Osteocyte (in vitro differentiated cells): ENCODE data around the gene IFI16. TPM values are rescaled to one million over a fixed set of nuclear protein-coding genes. Genes with fewer than 3 reads are reported as not detected.

Experiments
- DNase-seq: peaks from one replicate; pipeline ENCODE4 v3.0.0; 2021; ENCODE audit warnings: mixed read lengths; ENCODE audit not compliant: unreplicated experiment; ENCODE audit errors: extremely low spot score
- H3K27ac Mint-ChIP-seq: one replicate; pipeline ENCODE4 v1.8.0; 2021; ENCODE audit warnings: mild to moderate bottlenecking, mixed read lengths; ENCODE audit not compliant: unreplicated experiment
- H3K27me3 Mint-ChIP-seq: one replicate; pipeline ENCODE4 v1.8.0; 2021; ENCODE audit warnings: mixed read lengths; ENCODE audit not compliant: unreplicated experiment
- H3K36me3 Mint-ChIP-seq: one replicate; pipeline ENCODE4 v1.8.0; 2021; ENCODE audit warnings: mixed read lengths; ENCODE audit not compliant: unreplicated experiment
- H3K4me1 Mint-ChIP-seq: one replicate; pipeline ENCODE4 v1.8.0; 2021; ENCODE audit warnings: mixed read lengths; ENCODE audit not compliant: unreplicated experiment
- H3K4me3 Mint-ChIP-seq: one replicate; pipeline ENCODE4 v1.8.0; 2021; ENCODE audit warnings: mild to moderate bottlenecking, moderate library complexity, mixed read lengths; ENCODE audit not compliant: unreplicated experiment
- H3K9me3 Mint-ChIP-seq: one replicate; pipeline ENCODE4 v1.8.0; 2021; ENCODE audit warnings: mixed read lengths; ENCODE audit not compliant: unreplicated experiment
- total RNA-seq: library from RNA; stranded (reverse); gene quantifications from 2 replicates; pipeline ENCODE4 v1.2.1, GENCODE V29; 2021
- TF ChIP-seq, protein P1 (sequence below): fragments of 200-600 bp; sonication (generic); IDR thresholded peaks from 2 replicates; pipeline ENCODE4 v1.5.0; 2021; ENCODE audit warnings: antibody characterized with exemption, mild to moderate bottlenecking, moderate library complexity

The IFI16 gene
- total RNA-seq, 1 donor from 2014 or later = 62.4 TPM

DNA sequence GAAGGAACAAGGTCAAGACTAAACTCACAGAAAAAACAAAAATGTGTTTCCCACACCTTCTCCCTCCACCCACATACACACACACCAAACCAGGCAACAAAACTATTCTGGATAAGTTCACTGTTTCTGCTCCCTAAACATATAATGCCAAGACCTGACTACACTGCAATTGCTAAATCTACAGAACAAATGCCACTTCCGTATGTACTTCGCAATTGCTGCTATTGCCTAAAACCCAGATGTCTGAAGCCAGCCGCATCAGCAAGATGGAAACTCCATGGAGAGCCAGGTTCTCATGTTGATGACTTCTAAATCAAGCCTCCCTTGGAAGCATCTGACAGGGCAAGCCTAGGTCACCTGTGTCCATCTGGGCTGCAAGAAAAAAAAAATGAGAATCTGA, 75.2 kb downstream of the IFI16 start:
- H3K9me3 Mint-ChIP-seq = no peaks in the 10 kb centered on the region
- no peaks in the 10 kb centered on the region for H3K36me3 Mint-ChIP-seq
- TF ChIP-seq, protein P1, sequence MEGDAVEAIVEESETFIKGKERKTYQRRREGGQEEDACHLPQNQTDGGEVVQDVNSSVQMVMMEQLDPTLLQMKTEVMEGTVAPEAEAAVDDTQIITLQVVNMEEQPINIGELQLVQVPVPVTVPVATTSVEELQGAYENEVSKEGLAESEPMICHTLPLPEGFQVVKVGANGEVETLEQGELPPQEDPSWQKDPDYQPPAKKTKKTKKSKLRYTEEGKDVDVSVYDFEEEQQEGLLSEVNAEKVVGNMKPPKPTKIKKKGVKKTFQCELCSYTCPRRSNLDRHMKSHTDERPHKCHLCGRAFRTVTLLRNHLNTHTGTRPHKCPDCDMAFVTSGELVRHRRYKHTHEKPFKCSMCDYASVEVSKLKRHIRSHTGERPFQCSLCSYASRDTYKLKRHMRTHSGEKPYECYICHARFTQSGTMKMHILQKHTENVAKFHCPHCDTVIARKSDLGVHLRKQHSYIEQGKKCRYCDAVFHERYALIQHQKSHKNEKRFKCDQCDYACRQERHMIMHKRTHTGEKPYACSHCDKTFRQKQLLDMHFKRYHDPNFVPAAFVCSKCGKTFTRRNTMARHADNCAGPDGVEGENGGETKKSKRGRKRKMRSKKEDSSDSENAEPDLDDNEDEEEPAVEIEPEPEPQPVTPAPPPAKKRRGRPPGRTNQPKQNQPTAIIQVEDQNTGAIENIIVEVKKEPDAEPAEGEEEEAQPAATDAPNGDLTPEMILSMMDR = no peak
- no peak overlapping the region for H3K27ac Mint-ChIP-seq
- peaks cover 22% of the 10 kb centered on the region for H3K27me3 Mint-ChIP-seq
- no peak for DNase-seq
- no peaks in the 10 kb centered on the region for H3K4me1 Mint-ChIP-seq
- H3K4me3 Mint-ChIP-seq = no peak overlapping the region

DNA sequence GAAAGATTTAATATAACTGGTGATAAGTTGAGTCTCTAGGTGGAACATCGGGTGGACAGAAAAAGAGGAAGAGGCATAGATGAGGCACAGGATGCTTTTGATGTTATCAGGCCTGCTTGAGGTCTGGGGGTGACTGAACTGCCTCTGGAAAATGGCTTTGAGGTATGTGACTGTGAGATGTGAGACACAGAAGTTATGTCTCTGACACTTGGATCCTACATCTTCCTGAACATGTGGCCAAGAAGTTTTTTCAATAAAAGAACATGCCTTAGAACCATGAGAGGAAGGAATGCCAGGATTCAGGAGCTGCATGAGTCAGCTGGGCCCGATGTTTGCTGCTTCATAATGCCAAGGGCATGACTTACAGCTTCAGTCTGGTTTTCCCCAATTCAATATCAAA, 78.3 kb downstream of the IFI16 start:
- H3K27ac Mint-ChIP-seq = no peak overlapping the region

DNA sequence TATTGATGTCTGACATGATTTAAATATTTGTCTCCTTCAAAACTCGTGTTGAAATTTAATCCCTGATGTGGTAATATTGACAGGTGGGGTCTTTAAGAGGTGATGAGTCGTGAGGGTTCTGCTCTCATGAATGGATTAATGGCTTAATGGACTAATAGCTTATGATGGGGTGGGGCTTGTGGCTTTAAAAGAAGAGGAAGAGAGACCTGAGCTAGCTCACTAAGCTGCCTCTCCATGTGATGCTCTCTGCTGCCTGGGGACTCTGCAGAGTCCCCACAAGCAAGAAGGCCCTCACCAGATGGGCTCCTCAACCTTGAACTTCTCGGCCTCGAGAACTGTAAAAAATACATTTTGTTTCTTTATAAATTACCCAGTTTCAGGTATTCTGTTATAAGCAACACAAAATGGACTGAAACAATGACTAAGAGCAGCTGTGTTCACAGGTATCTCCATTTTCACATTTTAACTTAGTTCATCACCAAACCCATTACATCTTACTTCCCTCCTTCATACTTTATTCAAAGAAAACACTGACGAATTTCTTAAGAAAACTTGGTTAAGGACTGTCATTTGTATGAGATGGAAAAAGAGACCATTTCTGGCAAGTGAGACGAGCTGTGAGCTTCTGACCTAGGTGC, 79.0 kb downstream of the IFI16 start:
- Mint-ChIP-seq H3K36me3 (no peaks in the 10 kb centered on the region), H3K4me1 (peaks cover 5% of the 10 kb centered on the region), H3K4me3 (no peak overlapping the region), H3K9me3 (no peaks in the 10 kb centered on the region), H3K27ac (no peak overlapping the region), H3K27me3 (peaks cover 2% of the 10 kb centered on the region)
- TF ChIP-seq, protein P1 = no peak
- no peak for DNase-seq

More for the DNA sequence above, 78.3 kb downstream of the IFI16 start:
- Mint-ChIP-seq H3K9me3 (no peaks in the 10 kb centered on the region), H3K4me1 (peaks cover 5% of the 10 kb centered on the region), H3K36me3 (no peaks in the 10 kb centered on the region), H3K4me3 (no peak overlapping the region), H3K27me3 (peaks cover 4% of the 10 kb centered on the region)
- TF ChIP-seq, protein P1 = no peak
- DNase-seq = no peak

DNA sequence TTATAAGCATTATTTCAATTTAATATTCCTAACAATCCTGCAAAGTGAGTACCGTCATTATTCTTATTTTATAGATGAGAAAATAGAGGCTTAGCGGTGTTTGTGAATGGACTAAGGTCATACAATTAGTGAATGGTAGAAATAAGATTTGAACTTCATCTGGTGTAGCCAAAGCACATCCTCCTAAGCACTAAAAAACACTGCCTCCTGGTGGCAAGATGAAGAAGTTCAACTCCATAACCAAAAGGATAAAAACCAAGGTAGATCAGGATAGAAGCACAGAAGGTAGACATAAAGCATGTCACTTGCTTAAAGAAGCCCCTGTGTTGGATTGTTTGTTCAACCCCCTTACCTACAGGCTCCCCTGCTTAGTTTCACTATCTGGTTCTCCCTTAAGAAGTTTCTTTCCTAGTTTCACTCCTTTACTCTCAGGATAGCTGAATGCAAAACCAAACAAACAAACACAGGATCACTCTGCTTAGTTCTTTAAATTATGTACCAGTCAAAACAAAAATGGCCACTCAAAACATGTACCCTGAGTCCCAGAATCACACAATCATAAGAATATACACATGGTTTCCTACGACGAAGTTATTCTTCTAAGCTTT, 79.6 kb downstream of the IFI16 start:
- H3K27ac Mint-ChIP-seq = no peak overlapping the region
- no peak overlapping the region for H3K4me3 Mint-ChIP-seq
- DNase-seq = no peak
- H3K9me3 Mint-ChIP-seq = no peaks in the 10 kb centered on the region
- TF ChIP-seq, protein P1 = peak; percentile 40
- no peaks in the 10 kb centered on the region for H3K27me3 Mint-ChIP-seq
- H3K36me3 Mint-ChIP-seq = no peaks in the 10 kb centered on the region
- peaks cover 5% of the 10 kb centered on the region for H3K4me1 Mint-ChIP-seq

DNA sequence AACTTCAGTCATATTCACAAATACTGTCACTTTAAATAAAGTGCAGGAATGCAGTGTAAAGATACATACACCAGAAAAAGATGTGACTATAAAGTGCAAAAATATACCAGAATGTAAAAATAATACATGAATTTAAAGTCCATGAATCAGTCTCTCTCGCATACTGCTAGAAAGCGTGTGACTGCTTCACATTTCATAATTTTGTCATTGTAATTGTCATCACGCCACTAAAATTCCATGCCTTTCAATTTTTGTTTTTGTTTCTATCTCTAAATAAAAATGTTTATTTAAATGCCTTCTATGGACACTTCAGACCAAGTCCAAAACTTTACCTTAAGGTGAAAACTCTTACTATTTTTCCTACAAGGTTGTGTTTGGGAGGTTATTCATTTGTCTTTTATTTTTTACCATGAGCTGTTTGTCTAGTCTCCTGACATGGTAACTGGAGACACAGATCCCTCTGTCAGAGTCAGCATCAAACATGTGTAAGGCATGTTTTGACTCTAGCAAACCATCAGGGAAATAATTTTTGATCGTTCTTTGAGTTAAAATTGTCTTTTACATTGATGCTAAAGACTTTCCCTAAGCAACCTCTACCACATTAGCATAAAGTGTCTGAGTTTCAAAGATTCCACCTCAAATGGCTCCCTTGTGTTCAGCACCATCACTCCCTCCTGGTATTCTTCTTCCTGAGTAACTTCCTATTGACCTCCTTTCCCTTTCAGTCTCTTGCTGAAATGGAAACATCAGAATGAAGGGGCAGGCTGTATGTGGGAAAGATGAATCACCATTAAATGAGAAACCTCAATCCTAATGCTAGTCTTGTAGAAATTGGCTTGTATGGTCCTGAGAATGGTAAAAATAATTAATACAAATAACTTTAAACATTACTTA, 80.8 kb downstream of the IFI16 start:
- no peak overlapping the region for H3K4me3 Mint-ChIP-seq
- H3K4me1 Mint-ChIP-seq = peaks cover 5% of the 10 kb centered on the region
- no peak for DNase-seq
- TF ChIP-seq, protein P1 = no peak
- H3K27me3 Mint-ChIP-seq = peaks cover 3% of the 10 kb centered on the region
- no peaks in the 10 kb centered on the region for H3K9me3 Mint-ChIP-seq
- H3K36me3 Mint-ChIP-seq = no peaks in the 10 kb centered on the region
- no peak overlapping the region for H3K27ac Mint-ChIP-seq
